HUES6 (cell line): ENCODE data around the gene KCNIP3.
"Not testable (repeated sequence)": the region's sequence is repeated elsewhere in the genome, so short reads cannot be mapped to it uniquely, and the experiment has no call there.

Experiments
- H3K27ac ChIP-seq: 2 replicates; pipeline ENCODE4 v1.7.0; 2013; ENCODE audit warnings: low read depth, mild to moderate bottlenecking, low read length, inconsistent platforms
- H3K27me3 ChIP-seq: 2 replicates; pipeline ENCODE4 v1.6.1; 2013; ENCODE audit warnings: low read length; ENCODE audit not compliant: control insufficient read depth, insufficient read depth
- H3K36me3 ChIP-seq: 2 replicates; pipeline ENCODE4 v1.6.1; 2013; ENCODE audit warnings: low read length; ENCODE audit not compliant: control insufficient read depth, insufficient read depth
- H3K4me1 ChIP-seq: 2 replicates; pipeline ENCODE4 v1.6.1; 2013; ENCODE audit warnings: low read length; ENCODE audit not compliant: control insufficient read depth, insufficient read depth
- H3K4me3 ChIP-seq: 2 replicates; pipeline ENCODE4 v1.5.1; 2013; ENCODE audit warnings: low read depth, low read length
- H3K9ac ChIP-seq: one replicate; pipeline ENCODE4 v1.6.1; 2013; ENCODE audit warnings: mild to moderate bottlenecking, low read length
- H3K9me3 ChIP-seq: 2 replicates; pipeline ENCODE4 v1.6.1; 2013; ENCODE audit warnings: low read depth, low read length; ENCODE audit not compliant: control insufficient read depth, insufficient read depth

Gene KCNIP3

GRCh38 chr2:95377216-95378123 is 80.3 kb downstream of the KCNIP3 start:
- Histone ChIP-seq H3K9me3 (no peaks in the 10 kb centered on the region), H3K9ac (no peak overlapping the region), H3K27ac (no peak overlapping the region), H3K4me1 (peaks cover 5% of the 10 kb centered on the region; the same call in 1 of the 2 replicates), H3K4me3 (no peak overlapping the region), H3K27me3 (no peaks in the 10 kb centered on the region), H3K36me3 (no peaks in the 10 kb centered on the region)

- not testable (repeated sequence) for H3K9me3 ChIP-seq, H3K9ac ChIP-seq, H3K36me3 ChIP-seq, H3K4me1 ChIP-seq, H3K27ac ChIP-seq, H3K4me3 ChIP-seq, H3K27me3 ChIP-seq
Measured at GRCh38 chr2:95378281-95378680, 81.1 kb downstream of the KCNIP3 start.

- no peak overlapping the region for H3K9ac ChIP-seq
- no peaks in the 10 kb centered on the region for H3K27me3 ChIP-seq
- H3K9me3 ChIP-seq, result no peaks in the 10 kb centered on the region
- H3K27ac ChIP-seq, result no peak overlapping the region
- no peak overlapping the region for H3K4me3 ChIP-seq
- H3K36me3 ChIP-seq, result no peaks in the 10 kb centered on the region
- peaks cover 5% of the 10 kb centered on the region; the same call in 1 of the 2 replicates for H3K4me1 ChIP-seq
Measured at GRCh38 chr2:95379371-95379831, 82.3 kb downstream of the KCNIP3 start.

GRCh38 chr2:95380280-95380679 is 83.1 kb downstream of the KCNIP3 start:
- Histone ChIP-seq H3K36me3 (no peaks in the 10 kb centered on the region), H3K27ac (no peak overlapping the region), H3K27me3 (no peaks in the 10 kb centered on the region), H3K4me1 (peaks cover 6% of the 10 kb centered on the region), H3K4me3 (no peak overlapping the region), H3K9me3 (no peaks in the 10 kb centered on the region), H3K9ac (no peak overlapping the region)

DNA sequence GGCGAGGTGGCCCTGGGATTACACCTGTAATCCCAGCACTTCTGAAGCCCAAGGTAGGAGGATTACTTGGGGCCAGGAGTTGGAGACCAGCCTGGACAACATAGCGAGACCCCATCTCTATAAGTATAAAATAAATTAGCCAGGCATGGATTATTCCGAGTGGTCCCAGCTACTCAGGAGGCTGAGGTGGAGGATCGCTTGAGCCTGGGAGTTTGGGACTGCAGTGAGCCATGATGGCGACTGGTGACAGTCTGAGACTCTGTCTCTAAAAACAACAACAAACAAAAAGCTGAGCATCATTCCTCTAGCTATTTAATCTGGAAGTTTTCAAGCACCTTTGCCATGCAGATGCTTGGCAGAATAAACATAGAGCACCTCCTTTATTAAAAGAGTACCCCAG is 83.6 kb downstream of the KCNIP3 start:
- Histone ChIP-seq H3K27ac (no peak overlapping the region), H3K4me1 (peaks cover 5% of the 10 kb centered on the region; the same call in 1 of the 2 replicates), H3K4me3 (no peak overlapping the region), H3K9ac (no peak overlapping the region), H3K9me3 (no peaks in the 10 kb centered on the region), H3K27me3 (no peaks in the 10 kb centered on the region), H3K36me3 (no peaks in the 10 kb centered on the region)

GRCh38 chr2:95381212-95382191 is 84.4 kb downstream of the KCNIP3 start:
- H3K36me3 ChIP-seq, result no peaks in the 10 kb centered on the region
- no peaks in the 10 kb centered on the region for H3K9me3 ChIP-seq
- peaks cover 5% of the 10 kb centered on the region; the same call in 1 of the 2 replicates for H3K4me1 ChIP-seq
- no peak overlapping the region for H3K4me3 ChIP-seq
- H3K27me3 ChIP-seq, result no peaks in the 10 kb centered on the region
- H3K9ac ChIP-seq, result no peak overlapping the region
- H3K27ac ChIP-seq, result no peak overlapping the region

DNA sequence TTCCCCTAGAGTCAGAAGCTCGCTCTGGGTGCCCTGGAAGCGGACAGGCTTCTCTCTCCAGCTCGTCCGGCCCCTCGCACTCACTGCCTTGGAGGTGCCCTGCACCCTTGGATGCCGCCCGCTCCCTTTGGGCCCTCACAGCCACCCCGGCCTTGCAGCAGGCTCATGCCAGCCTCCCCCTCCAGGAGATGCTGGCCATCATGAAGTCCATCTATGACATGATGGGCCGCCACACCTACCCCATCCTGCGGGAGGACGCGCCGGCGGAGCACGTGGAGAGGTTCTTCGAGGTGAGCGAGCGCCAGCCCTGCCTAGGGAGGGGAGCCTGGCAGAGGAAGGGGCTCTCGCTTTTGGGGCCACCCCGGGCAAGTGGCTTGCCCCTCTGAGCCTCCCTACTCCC is 85.0 kb downstream of the KCNIP3 start:
- no peaks in the 10 kb centered on the region for H3K27me3 ChIP-seq
- no peak overlapping the region for H3K4me3 ChIP-seq
- no peaks in the 10 kb centered on the region for H3K9me3 ChIP-seq
- no peaks in the 10 kb centered on the region for H3K36me3 ChIP-seq
- H3K9ac ChIP-seq, result no peak overlapping the region
- peaks cover 5% of the 10 kb centered on the region; the same call in 1 of the 2 replicates for H3K4me1 ChIP-seq
- H3K27ac ChIP-seq, result no peak overlapping the region

DNA sequence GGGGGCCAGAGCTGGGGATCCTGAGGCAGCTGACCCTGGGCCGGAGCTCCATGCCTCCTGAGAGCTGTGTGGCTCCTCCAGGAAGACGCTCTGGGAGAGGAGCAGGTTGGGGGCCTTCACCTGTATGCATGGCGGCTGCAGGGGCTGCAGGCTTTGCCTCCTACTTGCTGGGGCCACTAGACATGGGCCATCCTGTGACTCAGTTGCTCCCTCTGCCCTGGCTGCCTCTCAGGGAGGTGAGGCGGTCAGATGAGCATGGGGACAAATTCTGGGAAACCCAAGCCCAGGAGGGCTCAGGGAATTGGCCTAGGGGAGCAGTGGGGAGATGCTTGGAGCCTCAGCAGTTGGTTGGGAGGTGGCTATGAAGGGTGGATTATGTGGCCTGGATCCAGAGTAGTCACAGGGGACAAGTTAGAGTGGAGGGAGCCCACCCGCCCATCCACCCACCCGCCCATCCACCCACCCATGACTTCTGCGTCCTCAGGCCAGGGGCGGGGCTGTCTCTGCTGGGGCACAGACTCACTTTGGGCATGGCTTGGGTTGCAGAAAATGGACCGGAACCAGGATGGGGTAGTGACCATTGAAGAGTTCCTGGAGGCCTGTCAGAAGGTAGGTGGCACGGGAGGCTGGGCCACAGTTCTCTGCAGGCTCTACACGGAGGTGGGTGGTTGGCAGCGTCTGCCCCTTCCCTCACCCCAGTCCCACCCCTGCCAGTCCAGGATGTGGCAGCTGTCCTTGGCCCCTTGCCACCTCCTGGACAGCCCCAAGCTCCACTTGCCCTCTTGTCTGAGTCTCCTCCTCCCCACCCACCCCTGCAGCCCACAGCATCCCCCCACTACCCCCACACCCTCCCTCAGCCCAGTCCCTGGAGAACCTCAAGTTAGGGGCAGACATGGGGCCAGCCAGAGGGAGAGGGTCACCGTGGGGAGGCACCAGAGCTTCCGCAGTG is 85.8 kb downstream of the KCNIP3 start:
- Histone ChIP-seq H3K27me3 (no peaks in the 10 kb centered on the region), H3K36me3 (no peaks in the 10 kb centered on the region), H3K9me3 (no peaks in the 10 kb centered on the region), H3K27ac (no peak overlapping the region), H3K9ac (no peak overlapping the region), H3K4me3 (no peak overlapping the region), H3K4me1 (peaks cover 5% of the 10 kb centered on the region; the same call in 1 of the 2 replicates)

GRCh38 chr2:95383635-95384027 is 86.5 kb downstream of the KCNIP3 start:
- no peak overlapping the region for H3K9ac ChIP-seq
- peaks cover 5% of the 10 kb centered on the region; the same call in 1 of the 2 replicates for H3K4me1 ChIP-seq
- H3K27ac ChIP-seq, result no peak overlapping the region
- H3K9me3 ChIP-seq, result no peaks in the 10 kb centered on the region
- H3K36me3 ChIP-seq, result no peaks in the 10 kb centered on the region
- peaks cover 4% of the 10 kb centered on the region; the same call in 1 of the 2 replicates for H3K27me3 ChIP-seq
- no peak overlapping the region for H3K4me3 ChIP-seq
